ENCODE data around the gene ESRRB.

ESRRB gene

DNA sequence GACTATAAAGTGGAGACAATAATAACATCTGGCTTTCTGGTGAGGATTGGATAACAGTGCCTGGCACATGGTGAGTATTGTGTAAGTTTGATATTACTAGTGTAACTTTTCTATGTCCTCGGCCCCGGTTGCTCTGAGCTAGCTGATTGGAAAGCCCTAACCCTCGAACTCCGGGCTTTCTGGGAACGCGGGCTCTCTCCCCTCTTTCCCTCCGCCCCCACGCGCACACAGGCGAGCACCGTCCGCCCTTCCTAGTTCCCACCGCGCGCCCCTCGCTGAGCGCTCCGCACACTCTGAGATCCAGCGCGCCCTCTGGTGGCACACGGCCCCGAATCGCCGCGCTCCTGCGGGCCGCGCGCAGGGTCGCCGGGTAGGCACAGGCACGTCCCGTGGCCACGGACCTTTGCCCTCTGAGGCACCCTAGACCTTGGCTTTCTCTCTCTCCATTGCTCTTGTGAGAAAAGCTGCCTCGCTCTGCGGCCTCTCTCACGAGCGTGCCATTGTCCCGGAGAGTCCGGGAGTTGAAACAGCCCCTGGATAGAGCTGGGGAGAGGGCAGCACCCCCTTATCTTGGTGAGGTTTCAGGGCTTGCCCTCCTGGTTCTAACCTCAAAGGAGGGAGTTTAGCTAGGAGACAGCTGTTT lies 23.2 kb upstream of the ESRRB start:
- no peak for DNase-seq

DNA sequence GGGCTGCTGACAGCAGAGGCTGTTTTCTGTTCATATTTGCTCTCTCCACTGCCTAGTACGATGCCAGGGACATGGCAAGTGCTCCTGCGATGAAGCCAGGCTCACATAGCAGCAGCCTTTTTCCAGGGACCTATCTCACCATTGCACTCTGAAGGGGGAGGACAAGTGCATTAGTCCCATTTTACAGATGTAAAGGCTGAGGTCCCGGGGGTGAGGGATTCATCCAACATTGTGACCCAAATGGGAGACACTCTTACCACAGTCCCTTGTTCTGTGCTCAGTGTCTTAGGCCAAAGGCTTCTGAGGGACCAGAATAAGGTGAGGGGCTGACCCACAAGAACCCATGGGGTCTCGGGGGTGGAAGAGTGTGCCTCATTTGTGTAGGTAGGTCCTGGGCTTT lies 21.6 kb upstream of the ESRRB start:
- no peak for DNase-seq

DNA sequence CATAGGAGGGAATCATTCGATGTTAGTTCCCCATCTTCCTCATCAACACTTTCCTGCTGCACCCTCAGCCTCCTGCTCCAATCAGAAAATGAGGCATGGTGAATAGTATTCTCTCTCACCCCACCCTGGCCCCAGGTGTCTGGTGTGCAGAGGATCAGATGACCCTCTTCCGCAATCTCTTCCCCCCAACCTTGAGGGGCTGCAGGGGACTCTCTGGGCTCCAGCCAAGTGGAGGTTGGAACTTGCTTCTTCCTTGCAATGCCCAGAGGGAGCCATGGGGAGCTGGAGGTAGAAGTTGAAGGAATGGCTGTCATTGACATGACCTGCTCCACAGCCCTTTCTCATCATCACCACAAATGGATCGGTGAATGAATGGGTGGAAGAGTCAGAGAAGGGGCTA lies 20.2 kb upstream of the ESRRB start:
- no peak for DNase-seq

DNA sequence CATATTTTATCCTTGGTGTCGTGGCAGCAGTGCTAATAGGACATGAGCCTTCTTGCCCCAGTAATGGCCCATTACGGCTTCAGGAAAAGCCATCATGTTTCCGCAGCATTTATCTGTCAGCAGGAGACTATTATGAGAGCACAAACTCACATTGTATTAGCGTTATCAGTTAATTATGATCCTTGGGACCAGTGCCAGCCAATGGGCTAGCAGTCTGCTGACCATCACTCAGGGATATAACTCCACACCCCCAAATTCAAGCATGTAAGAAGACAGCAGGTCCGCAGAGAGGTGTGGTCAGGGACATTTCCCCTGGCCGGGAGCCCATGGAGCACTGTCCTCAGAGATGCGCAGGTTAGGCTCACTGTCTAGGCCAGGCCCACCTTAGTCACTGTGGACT lies 4.9 kb upstream of the ESRRB start:
- no peak for DNase-seq

DNA sequence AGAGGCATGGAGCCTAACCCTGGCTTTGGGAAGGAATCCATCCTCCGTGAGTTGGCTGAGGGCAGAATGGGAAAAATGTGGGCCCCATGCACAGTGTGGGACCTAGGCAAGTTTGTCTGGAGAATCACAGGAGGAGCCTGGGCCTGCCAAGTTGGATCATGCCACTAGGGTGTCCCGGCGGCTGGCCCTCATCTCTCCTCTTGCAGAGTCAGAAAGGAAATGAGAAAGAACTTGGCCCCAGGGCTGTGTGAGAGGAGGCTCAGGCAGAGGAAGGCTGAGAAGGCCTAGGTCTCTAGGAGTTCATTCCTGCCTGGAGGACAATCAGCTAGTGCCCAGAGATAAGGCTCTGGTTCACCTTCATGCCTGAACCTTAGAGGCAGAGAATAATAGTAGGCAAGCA lies 2.5 kb upstream of the ESRRB start:
- no peak for DNase-seq

DNA sequence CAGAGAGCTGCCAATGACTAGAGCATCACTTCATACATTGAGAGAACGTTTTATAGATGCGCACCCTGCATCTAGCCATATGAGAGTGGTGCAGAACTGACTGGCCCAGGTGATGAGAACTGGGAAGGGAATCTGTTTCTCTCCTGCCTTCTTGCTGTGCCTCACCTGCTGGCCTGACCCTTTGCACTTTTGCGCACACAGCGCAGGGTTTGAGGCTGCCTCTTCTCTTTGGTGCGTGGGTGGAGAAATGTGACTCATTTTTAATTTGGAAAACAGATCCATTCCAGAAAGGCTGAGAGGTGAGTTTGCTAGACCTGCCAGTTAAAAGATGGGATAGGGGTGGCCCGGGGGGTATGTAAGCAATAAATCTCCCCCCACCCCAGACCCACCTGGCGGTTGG lies 453 bp upstream of the ESRRB start:
- no peak for DNase-seq

DNA sequence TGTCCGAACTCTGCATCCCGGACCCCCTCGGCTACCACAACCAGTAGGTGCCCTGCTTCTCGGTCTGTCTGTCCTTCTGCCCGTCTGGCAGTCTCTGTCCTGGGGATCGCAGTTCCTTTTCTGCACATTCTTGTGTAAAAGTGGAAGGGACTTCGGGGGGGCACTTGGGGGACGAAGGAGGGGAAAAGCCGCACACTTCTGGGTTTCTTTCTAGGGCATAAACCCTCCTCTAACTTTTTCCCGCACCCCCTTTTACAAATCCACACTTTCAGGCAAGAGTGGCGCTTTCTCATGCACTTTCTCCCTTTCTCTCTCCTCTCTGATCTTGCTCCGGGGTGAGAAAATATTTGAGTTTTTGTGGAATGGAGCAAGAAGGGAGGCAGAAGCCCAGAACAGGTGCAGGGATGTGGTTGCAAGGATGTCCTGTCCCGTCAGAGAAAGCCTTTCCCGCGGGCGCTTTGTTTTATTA lies 506 bp downstream of the ESRRB start:
- DNase-seq = no peak

DNA sequence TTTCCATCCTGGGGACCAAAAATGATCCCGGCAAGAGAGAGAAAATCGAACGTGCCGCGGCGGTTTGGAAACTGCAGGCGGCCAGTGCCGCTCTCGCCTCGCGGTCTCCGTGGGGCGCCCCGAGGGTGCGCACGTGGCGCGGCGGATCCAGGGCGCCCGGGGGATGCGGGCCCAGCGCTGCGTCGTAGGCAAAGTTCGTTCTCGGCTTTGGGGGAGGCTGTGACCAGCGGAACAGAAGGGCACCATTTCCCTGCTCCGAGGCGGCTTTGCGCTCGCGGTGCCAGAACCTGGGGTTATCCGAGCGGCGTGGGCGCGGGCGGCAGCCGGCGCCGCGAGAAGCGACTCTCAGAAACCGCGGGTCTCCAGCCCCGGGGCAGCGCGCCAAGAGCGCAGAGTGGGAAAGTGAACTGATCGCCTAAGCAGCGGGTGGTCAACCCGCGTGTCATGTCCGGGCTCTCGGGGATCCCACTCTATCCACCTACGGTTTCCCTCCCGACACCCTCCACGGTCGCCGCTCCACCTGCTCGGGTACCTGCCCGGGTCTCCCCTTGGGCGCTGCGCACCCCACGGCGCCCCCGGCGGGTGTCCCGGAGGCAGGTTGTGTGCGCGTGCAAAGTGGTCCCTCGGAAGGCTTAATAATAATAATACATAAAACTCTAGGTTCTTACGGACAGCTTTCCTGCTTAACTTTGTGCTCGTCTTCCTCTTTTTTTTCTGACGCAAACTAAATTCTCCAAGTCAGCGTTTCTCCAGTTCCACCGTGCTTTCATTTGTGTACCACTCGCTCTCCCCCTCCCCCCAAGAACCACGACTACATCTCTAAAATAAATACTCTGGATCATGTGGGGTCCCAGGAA lies 1.2 kb downstream of the ESRRB start:
- no peak for DNase-seq

DNA sequence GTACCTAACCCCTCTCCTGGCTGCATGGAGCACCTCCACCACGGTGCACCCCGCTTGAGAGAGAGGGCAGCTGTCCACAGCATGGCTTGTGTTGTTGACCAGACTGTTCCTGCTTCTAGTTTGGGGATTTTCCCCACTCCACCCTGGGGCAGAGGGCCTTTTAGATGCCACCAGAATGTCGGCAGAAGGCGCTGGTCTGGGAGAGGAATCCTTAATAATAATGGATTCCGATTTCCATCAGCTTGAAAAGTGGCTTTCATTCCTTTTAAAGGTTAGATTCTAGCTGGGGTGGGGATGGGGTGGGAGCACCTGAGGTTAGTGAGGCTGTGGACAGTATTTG lies 1.8 kb downstream of the ESRRB start:
- no peak for DNase-seq

DNA sequence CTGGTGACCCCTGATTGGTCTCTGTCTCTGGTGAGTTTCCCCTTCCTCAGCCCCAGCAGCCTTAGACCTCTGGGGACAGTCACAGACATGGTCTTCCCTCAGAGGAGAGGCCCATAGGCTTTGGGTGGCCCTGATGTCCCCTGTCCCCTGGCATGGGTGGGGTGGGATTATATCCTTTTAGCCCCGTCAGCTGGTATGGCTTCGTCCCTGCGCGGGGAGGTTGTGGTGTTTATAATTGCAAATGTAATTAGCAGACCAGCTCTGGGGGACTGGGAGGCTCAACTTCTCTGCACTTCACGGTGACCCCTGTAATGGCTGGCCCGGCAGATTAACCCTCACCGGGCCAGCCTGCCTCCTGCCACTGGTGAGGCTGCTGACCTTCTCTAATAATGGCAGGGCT lies 5.1 kb downstream of the ESRRB start:
- DNase-seq = no peak

DNA sequence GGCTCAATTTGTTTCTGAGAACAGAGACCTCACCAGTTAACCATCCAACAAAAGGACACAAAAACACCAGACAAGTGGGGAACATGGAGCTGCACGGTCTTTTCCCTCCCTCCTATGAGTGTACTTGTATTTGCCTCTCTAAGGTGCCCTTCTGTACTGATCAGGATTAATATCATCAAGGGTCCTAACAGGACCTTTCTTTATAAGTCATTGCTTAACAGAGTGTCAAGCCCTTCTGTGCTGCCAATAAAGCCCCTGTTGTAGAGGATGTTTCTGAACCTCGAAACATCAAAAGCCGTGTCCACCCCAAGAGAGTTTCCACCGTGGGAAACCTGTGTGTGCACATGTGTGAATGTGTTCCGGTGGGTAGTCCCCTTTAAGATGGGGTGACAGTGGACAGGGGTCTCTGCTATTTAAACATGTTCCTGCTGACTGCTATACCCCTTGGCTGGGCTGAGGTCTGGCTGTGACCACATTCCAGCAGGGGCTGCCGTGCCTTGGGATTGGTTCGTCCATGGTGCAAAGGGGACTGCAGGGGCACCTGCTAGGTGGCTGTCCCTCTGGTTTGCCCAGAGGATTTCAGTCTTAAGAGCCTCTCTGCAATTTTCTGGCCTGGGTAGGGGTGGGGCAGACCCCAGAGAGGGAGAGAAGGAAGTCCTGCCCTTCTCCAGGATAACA lies 6.0 kb downstream of the ESRRB start:
- no peak for DNase-seq

DNA sequence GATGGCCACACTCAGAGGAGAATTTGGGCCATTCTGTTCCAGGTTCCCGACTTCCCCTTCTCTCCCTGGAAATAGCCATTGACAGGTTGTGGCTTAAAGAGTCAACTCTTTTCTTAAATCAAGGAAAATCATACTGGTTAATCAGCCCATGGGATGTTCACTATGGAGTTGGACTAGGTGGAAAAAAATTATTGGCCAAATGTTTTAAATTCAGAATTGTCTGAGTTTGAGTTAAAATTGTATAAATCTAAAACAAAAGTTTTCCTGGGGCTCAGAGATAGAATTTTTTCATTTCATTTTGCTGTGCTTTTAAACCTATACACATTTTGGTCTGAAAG lies 6.5 kb downstream of the ESRRB start:
- no peak for DNase-seq

DNA sequence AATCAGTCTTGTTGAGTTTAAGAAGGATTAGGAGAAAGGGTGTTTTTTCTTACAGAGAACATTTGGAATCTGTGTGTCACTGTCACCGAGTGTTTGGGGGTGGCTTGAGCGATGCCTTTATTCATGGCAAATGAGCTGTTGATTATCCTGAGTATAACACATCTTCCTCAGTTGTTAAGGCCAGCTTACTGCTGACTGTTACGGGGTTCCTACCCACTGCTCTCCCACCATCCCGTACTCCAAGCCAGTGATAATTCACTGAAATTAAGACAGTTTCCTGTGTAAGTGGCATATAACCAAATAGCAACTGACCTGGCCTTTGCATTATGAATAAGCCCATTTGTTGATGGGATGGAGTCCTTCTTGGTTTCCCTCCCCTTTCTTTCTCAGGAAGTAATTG lies 9.5 kb downstream of the ESRRB start:
- DNase-seq = no peak

DNA sequence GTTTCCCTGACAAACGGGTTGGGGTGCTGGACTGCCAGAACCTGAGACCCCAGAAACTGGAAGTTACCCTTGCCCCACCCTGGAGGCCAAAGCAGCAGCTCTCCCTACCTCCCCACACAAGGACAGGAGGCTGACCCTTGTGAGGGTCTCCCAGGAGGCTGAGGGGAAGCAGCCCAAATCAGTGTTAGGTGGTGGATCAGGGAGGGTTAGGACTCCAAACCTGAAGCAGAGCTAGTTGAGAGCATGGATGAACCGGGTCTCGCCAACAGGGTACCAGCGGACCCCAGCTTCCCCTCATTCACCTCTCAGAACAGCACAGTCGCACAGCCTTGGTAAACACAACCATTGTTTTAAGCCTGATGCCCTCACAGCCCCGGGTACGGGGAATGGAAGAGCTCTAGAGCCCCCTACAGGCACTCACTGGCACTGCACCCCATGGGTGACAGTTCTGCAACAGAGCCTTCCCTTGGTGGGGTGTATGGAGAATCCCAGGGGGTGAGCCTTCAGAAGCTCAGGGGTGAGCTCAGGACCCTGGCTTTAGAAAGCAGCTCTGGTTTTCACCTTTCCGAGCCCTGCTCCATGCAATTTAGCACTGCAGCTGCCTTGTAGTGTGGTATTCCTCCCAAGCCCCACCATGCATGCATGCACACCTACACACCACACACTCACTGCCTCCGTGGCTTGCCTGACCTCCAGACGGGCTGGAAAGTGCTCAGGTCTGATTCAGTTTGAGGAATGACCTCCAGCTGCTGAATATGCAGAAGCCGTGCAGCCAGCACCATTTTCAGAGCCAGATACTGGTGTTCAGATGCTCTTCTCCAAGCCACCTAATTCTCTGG lies 11.2 kb downstream of the ESRRB start:
- DNase-seq = no peak

DNA sequence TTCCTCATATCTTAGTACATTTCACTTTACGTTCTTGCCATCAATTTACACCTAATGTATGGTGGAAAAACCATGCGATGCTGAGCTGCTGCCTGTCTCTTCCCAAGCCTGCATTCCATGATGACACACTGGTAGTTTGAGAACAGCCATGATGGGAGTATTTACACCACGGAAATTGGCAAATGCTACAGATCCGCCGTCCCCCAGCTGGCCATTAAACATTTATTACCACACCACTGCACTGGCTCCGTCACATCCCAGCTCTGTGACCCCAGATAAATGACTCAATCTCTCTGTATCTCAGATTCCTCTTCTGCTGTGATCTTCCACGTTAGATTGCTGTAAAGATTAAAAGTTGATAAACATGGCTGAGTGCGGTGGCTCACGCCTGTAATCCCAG lies 13.9 kb downstream of the ESRRB start:
- no peak for DNase-seq

DNA sequence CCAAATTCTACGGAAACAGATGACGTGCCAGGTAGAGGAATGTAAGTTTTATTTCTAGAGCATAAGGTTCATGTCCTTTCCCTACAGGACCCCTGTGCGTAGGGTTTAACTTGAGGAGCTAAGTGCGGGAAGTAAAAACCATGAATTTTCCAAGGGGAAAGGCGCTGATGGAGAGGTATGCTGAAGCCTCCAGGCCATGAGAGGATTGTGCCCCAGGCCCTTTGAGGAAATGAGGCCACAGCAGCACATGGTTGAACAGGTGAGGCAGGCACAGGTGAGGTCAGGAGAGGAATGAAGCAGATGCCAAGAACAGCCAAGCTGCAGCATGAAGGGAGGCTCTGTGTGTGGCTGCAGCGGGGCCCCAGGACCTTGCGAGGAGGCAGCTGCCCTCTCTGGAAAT lies 14.7 kb downstream of the ESRRB start:
- DNase-seq = no peak

DNA sequence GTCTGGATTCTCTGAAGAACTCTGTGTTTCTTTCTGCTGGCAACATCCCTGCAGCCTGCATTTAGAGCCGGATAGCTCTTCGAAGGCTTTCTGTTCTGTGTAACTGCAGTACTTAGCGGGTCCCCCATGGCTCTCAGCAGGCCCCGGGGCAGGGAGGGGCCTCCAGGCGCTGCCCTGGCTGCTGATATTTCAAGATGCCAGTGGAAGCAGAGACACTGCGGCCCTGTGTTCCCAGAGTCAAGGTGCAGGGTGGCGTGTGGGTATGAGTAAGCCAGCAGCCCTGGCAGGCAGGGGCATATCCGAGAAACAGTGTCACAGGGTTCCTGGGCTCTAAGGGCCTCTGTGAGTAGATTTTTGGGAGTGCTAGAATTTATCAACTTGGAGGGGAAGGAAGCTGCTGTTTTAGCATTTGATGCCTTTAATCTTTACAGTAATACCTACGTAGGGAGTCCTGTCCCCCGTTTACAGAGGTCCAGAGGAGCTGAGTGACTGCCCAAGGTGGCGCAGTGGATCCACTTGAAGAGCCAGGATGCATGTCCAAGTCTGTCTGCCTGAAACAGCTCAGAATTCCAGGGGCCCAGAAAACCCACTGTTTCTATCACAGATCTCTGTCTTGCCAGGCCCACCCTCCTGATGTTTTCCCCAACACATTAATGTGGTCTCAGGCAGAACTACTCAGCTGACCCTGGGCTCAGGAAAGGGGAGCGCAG lies 16.2 kb downstream of the ESRRB start:
- no peak for DNase-seq

DNA sequence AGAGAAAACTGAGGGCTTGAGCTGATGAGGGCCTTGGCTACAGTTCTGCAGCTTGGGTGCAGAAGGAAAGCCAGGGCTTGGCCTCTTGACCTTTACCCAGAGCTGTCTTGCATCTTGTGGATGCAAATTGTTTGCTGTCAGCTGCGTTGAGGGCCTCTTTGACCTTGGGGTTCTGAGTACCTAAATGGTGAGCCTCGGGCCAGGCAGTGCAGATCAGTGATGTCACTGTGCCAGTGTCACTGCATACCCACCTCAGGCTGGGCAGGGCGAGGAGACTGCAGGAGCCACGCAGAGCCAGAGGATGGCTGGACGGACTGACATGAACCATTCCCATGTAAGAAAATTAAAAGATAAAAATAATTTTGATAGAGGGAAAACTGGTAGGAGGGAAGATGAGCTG lies 18.6 kb downstream of the ESRRB start:
- no peak for DNase-seq

DNA sequence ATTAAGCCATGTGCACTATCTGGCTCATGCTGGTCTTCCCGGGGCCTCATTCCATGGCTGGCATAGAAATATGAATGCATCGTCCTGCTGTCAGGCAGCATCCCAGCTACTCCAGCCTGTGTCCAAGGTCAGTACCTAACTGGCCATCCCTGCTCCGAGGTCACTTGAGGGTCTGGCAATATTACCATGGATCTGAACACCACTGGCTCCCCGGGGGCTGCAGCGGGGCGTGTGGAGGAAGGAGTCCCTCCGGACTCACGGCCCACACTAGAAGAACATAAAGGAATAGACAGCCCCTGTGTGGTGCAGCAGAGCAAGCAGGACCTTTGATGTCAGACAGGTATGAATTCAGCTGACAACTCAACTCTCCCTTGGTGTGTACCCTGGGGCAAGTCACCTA lies 19.2 kb downstream of the ESRRB start:
- no peak for DNase-seq

DNA sequence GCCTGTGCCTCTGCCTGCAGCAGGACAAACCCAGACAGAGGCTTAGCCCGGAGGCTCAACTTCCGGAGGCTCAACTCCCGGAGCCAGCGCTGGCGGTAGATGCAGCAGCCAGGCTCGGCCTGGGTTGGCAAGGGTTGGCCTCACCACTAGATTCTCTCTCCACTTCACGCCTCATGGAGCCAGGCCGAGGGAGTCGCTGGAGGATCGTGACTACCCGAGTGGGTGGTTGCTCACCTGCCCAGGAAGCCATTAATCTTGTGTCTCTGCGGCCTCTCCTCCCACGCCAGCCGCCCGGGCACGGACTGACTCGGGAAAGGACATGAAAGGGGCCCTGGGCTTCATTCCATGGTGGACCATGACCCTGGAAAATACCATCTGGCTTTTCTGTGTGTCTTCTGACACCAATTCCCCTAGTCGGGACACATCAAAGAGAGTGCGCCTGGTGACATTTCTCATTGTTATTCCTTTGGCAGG lies 20.8 kb downstream of the ESRRB start:
- DNase-seq = no peak

DNA sequence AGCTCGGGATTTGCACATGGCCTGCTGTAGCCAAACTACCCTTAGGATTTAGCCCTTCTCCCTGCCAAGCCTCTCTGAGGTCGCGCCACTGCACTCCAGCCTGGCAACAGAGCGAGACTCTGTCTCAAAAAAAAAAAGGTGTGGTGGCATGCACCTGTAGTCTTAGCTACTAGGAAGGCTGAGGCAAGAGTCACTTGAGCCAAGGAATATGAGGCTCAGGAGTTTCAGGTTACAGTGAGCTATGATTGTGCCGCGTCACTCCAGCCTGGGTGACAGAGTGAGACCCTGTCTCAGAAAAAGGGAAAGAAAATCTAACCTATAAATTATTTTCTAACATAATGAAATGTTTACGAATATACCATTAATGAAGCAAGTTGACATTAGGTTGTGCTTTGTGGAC lies 29.7 kb downstream of the ESRRB start:
- no peak for DNase-seq

DNA sequence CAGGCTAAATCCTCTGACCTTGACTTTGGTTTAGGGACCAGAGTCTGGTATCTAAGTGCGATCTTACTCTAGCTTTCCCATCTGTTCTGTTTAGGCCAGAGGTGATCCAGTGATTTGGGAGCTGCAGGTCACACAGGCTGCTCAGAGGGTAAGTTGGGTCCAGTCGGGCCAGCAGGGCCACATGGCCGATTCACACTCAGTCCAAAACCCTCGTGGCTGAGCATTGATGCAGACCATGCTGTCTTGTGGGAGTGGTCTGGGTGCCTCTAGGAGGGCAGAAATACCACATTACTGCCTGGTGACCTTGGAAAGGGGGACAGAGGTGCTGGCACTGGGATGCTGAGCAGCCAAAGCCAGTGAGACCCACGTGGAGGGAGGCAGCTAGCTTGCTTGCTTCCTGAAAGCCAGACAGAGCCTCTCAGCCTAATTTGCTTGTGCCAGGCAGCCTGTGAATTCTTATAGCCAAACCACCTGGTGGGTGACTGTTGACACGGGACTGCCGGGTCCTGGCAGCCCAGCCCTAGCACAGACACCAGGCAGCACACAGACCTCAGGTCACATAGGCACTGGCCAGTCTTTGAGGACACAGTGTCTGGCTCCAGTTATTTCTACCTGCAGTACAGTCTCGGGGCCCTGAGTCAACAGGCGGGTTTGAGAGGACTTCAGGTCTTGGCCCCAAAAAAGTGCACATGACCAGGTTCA lies 31.7 kb downstream of the ESRRB start:
- DNase-seq = no peak

All from GOT3 (cell line).